Osteoblast (primary cell): ENCODE measurements around the gene DHX36. TPM values are rescaled to one million over a fixed set of nuclear protein-coding genes. Genes with fewer than 3 reads are reported as not detected.

Source experiments
- DNase-seq: peaks from one replicate; pipeline ENCODE4 v3.0.0; 2011; ENCODE audit warnings: low spot score, mixed read lengths; ENCODE audit not compliant: insufficient read length; ENCODE audit errors: missing footprints
- H2AFZ ChIP-seq: 2 replicates; pipeline ENCODE4 v1.6.0; 2011; ENCODE audit warnings: mild to moderate bottlenecking, low read length
- H3K27ac ChIP-seq: 2 replicates; pipeline ENCODE4 v1.5.1; 2011; ENCODE audit warnings: mild to moderate bottlenecking, low read depth, low read length, moderate library complexity
- H3K27me3 ChIP-seq: 2 replicates; pipeline ENCODE4 v1.6.0; 2012; ENCODE audit warnings: mild to moderate bottlenecking, control low read depth, inconsistent platforms, low read length, moderate library complexity; ENCODE audit not compliant: insufficient read depth
- H3K36me3 ChIP-seq: 2 replicates; pipeline ENCODE4 v1.5.1; 2011; ENCODE audit warnings: mild to moderate bottlenecking, low read length, control low read depth, moderate library complexity; ENCODE audit not compliant: insufficient read depth
- H3K4me1 ChIP-seq: 2 replicates; pipeline ENCODE4 v1.5.1; 2011; ENCODE audit warnings: mild to moderate bottlenecking, low read length, control low read depth, moderate library complexity; ENCODE audit not compliant: insufficient read depth
- H3K4me2 ChIP-seq: 2 replicates; pipeline ENCODE4 v1.6.0; 2011; ENCODE audit warnings: mild to moderate bottlenecking, low read length; ENCODE audit not compliant: insufficient read depth
- H3K4me3 ChIP-seq: fragments of 200-600 bp; sonication (generic); 3 replicates; pipeline ENCODE4 v1.5.1; 2012; ENCODE audit warnings: mild to moderate bottlenecking, low read length, inconsistent platforms; ENCODE audit not compliant: insufficient read depth
- H3K79me2 ChIP-seq: 2 replicates; pipeline ENCODE4 v1.6.0; 2012; ENCODE audit warnings: mild to moderate bottlenecking, low read length, control low read depth, inconsistent platforms; ENCODE audit not compliant: insufficient read depth
- H3K9me3 ChIP-seq: 2 replicates; pipeline ENCODE4 v1.5.1; 2011; ENCODE audit warnings: low read depth, low read length, control low read depth
- H4K20me1 ChIP-seq: 2 replicates; pipeline ENCODE4 v1.6.0; 2012; ENCODE audit warnings: mild to moderate bottlenecking, low read length, control low read depth; ENCODE audit not compliant: insufficient read depth
- CTCF ChIP-seq: IDR thresholded peaks from 2 replicates; pipeline ENCODE4 v1.5.1; 2011; ENCODE audit warnings: mild to moderate bottlenecking, low read depth, low read length, moderate library complexity; ENCODE audit errors: extremely low read depth
- small RNA-seq: library from RNA; depleted of rRNA; stranded (forward); fragments of <200 nt; gene quantifications from one replicate; pipeline ENCODE3, GENCODE V24; 2012
- total RNA-seq: library from RNA; depleted of rRNA; stranded (reverse); fragments of >200 nt; gene quantifications from 2 replicates; pipeline ENCODE4 v1.2.3, GENCODE V29; 2012

Gene DHX36
- total RNA-seq, 1 donor, result 40.2 TPM

GRCh38 chr3:154224866-154225265, 99.4 kb downstream of the DHX36 start:
- no peak overlapping the region for H3K4me2 ChIP-seq
- H3K4me3 ChIP-seq, result no peak overlapping the region
- no peaks in the 10 kb centered on the region for H4K20me1 ChIP-seq
- DNase-seq, result no peak
- H3K4me1 ChIP-seq, result no peaks in the 10 kb centered on the region
- no peaks in the 10 kb centered on the region for H3K79me2 ChIP-seq
- H3K27me3 ChIP-seq, result no peaks in the 10 kb centered on the region
- H2AFZ ChIP-seq, result no peak overlapping the region
- no peaks in the 10 kb centered on the region for H3K36me3 ChIP-seq
- no peak for TF ChIP-seq CTCF
- no peak overlapping the region for H3K27ac ChIP-seq
- no peaks in the 10 kb centered on the region for H3K9me3 ChIP-seq

GRCh38 chr3:154224366-154224765, 99.9 kb downstream of the DHX36 start:
- Histone ChIP-seq H3K27ac (no peak overlapping the region), H3K27me3 (no peaks in the 10 kb centered on the region), H2AFZ (no peak overlapping the region), H4K20me1 (no peaks in the 10 kb centered on the region), H3K4me2 (no peak overlapping the region), H3K4me1 (no peaks in the 10 kb centered on the region), H3K79me2 (no peaks in the 10 kb centered on the region), H3K9me3 (no peaks in the 10 kb centered on the region), H3K36me3 (no peaks in the 10 kb centered on the region), H3K4me3 (no peak overlapping the region)
- no peak for TF ChIP-seq CTCF
- no peak for DNase-seq

- Histone ChIP-seq H3K27ac (no peak overlapping the region), H3K9me3 (no peaks in the 10 kb centered on the region), H3K27me3 (no peaks in the 10 kb centered on the region), H2AFZ (no peak overlapping the region), H3K36me3 (no peaks in the 10 kb centered on the region), H4K20me1 (no peaks in the 10 kb centered on the region), H3K4me3 (no peak overlapping the region), H3K79me2 (no peaks in the 10 kb centered on the region), H3K4me2 (no peak overlapping the region), H3K4me1 (no peaks in the 10 kb centered on the region)
- TF ChIP-seq CTCF, result no peak
- no peak for DNase-seq
These were observed 100.8 kb downstream of the DHX36 start for GRCh38 chr3:154223519-154223918.

Small RNA genes lying within 50 kb of the gene (small RNA-seq; reads per million reads assigned to genes)
- gene RF01210, result not detected

Other genes starting within 250 kb of the DHX36 start
- gene ARHGEF26, start 203.1 kb downstream of the DHX36 start, total RNA-seq, result 2.7 and 3.6 TPM in 2 replicates
- not detected in 2 replicates for gene GPR149, start 105.7 kb upstream of the DHX36 start, total RNA-seq